GM12878 (cell line): ENCODE results near the gene ANXA11.

Source experiments
- ATF7 ChIP-seq: fragments of 450-650 bp; IDR thresholded peaks from 2 replicates; pipeline ENCODE4 v1.6.1; 2016; ENCODE audit warnings: low read depth, mild to moderate bottlenecking
- CTCF ChIP-seq, 3 experiments: IDR thresholded peaks in 2 of 3; conservative IDR thresholded peaks in 1 of 3; 2 replicates each; pipeline ENCODE4 v1.5.1; 2011; ENCODE audit warnings: low read depth in 3 of 3, low read length in 3 of 3, mild to moderate bottlenecking in 3 of 3, control low read depth in 2 of 3, moderate library complexity in 2 of 3, inconsistent platforms in 1 of 3, mixed read lengths in 1 of 3; ENCODE audit not compliant: control insufficient read depth in 2 of 3, insufficient read depth in 1 of 3; ENCODE audit errors: extremely low read depth in 1 of 3
- EP300 ChIP-seq, 2 experiments: fragments of 150-350 bp in 1 of 2; IDR thresholded peaks; 2 replicates each; pipeline ENCODE4 v1.6.1; 2011 to 2012; ENCODE audit warnings: low read depth in 2 of 2, low read length in 2 of 2, borderline replicate concordance in 1 of 2, improper control_type of control experiment in 1 of 2, inconsistent platforms in 1 of 2; ENCODE audit not compliant: control insufficient read depth in 1 of 2
- FOXM1 ChIP-seq: IDR thresholded peaks from 2 replicates; pipeline ENCODE4 v1.6.1; 2012; ENCODE audit warnings: low read depth, mild to moderate bottlenecking, inconsistent platforms, low read length, moderate library complexity
- GABPA ChIP-seq: IDR thresholded peaks from 2 replicates; pipeline ENCODE4 v1.6.1; 2014; ENCODE audit warnings: antibody characterized with exemption, low read depth, mild to moderate bottlenecking, inconsistent platforms
- NKRF ChIP-seq: fragments of 450-650 bp; conservative IDR thresholded peaks from 2 replicates; pipeline ENCODE4 v1.6.1; 2017; ENCODE audit warnings: mild to moderate bottlenecking, moderate library complexity
- POLR2A ChIP-seq: IDR thresholded peaks from 2 replicates; pipeline ENCODE4 v1.6.1; 2011; ENCODE audit warnings: low read depth, mild to moderate bottlenecking, low read length
- POLR2AphosphoS5 ChIP-seq: IDR thresholded peaks from 2 replicates; pipeline ENCODE4 v1.6.1; 2011; ENCODE audit warnings: mild to moderate bottlenecking, low read length, inconsistent platforms
- RBBP5 ChIP-seq: fragments of 200-600 bp; sonication (generic); conservative IDR thresholded peaks from 2 replicates; pipeline ENCODE4 v1.6.1; 2016
- SMC3 ChIP-seq: IDR thresholded peaks from 2 replicates; pipeline ENCODE4 v1.6.1; 2011; ENCODE audit warnings: low read length, improper control_type of control experiment, borderline replicate concordance
- USF2 ChIP-seq: IDR thresholded peaks from 2 replicates; pipeline ENCODE4 v1.6.1; 2011; ENCODE audit warnings: low read depth, low read length, improper control_type of control experiment, borderline replicate concordance
- ZNF24 ChIP-seq: fragments of 450-650 bp; IDR thresholded peaks from 2 replicates; pipeline ENCODE4 v1.6.1; 2017; ENCODE audit warnings: antibody characterized with exemption, mild to moderate bottlenecking
- TF ChIP-seq, protein P1 (sequence below): fragments of 450-650 bp; IDR thresholded peaks from 2 replicates; pipeline ENCODE4 v1.6.1; 2016; ENCODE audit warnings: mild to moderate bottlenecking, moderate library complexity, borderline replicate concordance

DNA sequence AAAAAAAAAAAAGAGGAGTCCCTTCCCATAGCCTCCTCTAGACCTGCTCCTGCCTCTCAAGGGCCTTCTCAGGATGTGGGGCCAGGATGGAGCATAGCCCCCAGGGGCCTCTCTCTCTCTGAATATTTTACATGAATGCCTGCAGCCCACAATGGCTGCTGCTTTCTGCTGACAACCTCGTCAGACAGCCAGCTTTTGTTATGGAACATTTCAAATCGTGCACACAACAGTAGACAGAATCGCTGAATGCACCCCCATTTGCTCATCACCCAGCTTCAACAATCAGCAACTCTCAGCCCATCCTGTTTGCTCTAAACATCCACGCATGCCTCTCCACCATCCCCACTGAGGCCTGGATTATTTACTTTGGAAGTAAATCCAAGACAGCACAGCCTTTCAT is 67.4 kb downstream of the ANXA11 start:
- TF ChIP-seq USF2, result no peak
- no peak for TF ChIP-seq CTCF (IDR thresholded peaks at IDR 0.05 in 2 of 3, conservative IDR thresholded peaks at IDR 0.05 in 1 of 3; ENCODE audit: control insufficient read depth in 2 of 3, extremely low read depth in 1 of 3, insufficient read depth in 1 of 3, low read depth in 3 of 3, low read length in 3 of 3)
- TF ChIP-seq ZNF24, result no peak
- TF ChIP-seq POLR2A, result no peak
- TF ChIP-seq, protein P1, sequence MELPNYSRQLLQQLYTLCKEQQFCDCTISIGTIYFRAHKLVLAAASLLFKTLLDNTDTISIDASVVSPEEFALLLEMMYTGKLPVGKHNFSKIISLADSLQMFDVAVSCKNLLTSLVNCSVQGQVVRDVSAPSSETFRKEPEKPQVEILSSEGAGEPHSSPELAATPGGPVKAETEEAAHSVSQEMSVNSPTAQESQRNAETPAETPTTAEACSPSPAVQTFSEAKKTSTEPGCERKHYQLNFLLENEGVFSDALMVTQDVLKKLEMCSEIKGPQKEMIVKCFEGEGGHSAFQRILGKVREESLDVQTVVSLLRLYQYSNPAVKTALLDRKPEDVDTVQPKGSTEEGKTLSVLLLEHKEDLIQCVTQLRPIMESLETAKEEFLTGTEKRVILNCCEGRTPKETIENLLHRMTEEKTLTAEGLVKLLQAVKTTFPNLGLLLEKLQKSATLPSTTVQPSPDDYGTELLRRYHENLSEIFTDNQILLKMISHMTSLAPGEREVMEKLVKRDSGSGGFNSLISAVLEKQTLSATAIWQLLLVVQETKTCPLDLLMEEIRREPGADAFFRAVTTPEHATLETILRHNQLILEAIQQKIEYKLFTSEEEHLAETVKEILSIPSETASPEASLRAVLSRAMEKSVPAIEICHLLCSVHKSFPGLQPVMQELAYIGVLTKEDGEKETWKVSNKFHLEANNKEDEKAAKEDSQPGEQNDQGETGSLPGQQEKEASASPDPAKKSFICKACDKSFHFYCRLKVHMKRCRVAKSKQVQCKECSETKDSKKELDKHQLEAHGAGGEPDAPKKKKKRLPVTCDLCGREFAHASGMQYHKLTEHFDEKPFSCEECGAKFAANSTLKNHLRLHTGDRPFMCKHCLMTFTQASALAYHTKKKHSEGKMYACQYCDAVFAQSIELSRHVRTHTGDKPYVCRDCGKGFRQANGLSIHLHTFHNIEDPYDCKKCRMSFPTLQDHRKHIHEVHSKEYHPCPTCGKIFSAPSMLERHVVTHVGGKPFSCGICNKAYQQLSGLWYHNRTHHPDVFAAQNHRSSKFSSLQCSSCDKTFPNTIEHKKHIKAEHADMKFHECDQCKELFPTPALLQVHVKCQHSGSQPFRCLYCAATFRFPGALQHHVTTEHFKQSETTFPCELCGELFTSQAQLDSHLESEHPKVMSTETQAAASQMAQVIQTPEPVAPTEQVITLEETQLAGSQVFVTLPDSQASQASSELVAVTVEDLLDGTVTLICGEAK, result no peak
- TF ChIP-seq NKRF, result no peak
- TF ChIP-seq ATF7, result no peak
- TF ChIP-seq GABPA, result no peak
- no peak for TF ChIP-seq EP300 (IDR thresholded peaks at IDR 0.05; ENCODE audit: borderline replicate concordance in 1 of 2, control insufficient read depth in 1 of 2, low read depth in 2 of 2, low read length in 2 of 2)
- TF ChIP-seq SMC3, result no peak
- no peak for TF ChIP-seq POLR2AphosphoS5
- no peak for TF ChIP-seq FOXM1
- no peak for TF ChIP-seq RBBP5
